Measurements from ENCODE around the gene OSER1. TPM values are rescaled to one million over a fixed set of nuclear protein-coding genes. Genes with fewer than 3 reads are reported as not detected.

OSER1 gene
- total RNA-seq, 1 donor from 2014 or later: 32.1 TPM

DNA sequence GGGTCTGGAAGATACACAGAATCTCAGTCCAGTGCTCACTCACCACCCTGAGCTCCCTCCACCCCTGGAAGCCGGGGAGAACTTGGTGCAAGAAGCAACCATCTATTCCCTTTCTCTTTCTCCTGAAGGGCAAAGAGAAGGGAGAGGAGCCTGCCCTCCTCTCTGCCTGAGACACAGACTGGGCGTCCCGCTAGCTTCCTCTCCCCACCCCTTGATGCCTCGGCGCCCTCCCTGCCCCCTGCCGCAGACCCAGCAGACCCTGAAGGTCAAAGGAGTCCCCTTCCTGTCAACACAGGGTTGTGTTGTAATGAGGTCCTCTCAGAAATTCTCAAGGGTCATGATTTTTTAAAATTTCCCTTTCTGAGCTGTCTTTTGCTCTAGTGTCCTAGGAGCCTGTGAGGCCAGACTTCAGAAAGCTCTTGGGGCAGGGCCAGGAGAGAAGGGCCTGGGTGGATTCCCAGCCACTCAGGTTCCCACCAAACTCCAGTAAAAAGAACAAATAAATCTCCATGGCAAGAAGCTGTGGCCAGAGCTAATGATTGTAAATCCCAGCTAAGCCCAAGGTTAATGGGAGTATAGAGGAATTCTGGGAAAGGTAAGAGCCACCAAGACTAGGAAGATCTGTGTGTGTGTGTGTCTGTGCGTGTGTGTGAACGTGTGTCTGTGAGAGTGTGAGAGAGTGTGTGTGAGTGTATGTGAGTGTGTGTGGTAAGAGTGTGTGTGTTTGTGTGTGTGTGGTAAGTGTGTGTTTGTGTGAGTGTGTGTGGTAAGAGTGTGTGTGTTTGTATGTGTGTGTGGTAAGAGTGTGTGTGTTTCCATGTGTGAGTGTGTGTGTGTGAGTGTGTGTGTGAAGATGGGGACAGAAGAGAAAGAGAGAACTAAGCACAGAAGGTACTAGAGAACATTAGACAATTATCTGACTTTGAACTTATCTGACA is 22.5 kb downstream of the OSER1 start:
- ATAC-seq (peak; percentile 27), DNase-seq (ENCODE audit: missing footprints) (no peak)
- intact Hi-C loops (cut with DNase I): loop anchor here (1.0 to 2.0 kb wide), 2 partner anchors 49 to 72 kb away; no protein-coding TSS in a partner anchor

DNA sequence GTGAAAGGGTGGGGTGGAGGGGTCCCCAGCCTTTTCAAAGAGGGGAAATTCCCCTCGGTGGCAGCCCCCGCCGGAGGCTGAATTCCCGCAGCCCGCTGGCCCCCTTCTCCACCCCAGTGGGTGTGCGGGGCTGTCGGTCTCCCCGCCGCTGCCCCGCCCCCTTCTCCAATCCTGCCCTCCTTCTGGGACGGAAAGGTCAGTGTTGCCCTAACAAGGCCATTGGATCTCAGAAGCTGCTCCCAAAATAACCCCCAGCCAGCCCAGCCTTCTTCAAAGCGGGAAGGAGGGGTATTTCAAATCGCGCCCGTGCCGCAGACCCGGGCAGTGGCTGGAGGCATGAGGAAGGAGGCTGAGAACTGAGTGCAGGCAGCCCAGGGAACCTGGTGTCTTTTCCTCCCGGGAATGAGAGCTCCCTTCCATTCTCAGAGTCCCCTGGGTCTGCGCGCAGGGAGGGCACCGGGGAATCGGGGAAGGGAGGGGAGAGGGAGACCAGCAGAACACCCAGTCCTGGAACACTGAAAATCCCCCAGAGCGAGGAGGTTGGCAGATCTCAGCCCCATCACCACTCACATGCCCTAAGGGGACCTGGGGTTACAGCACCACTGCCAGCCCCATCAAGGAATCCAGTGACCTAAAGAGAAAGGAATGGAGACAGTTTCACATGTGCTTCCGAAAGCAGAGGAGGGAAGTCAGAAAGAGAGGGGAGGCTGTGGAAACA is 23.4 kb downstream of the OSER1 start, which contains the start of gene JPH2:
TSS of gene JPH2 (minus strand) at position 135 of the 718 bp plus-strand sequence. CDS start 483 bp downstream, outside the sequence.
- intact Hi-C loops (cut with DNase I): loop anchor here (2.0 kb wide), 1 partner anchor 48 kb away; no protein-coding TSS in a partner anchor
- DNase-seq (ENCODE audit: missing footprints): peak; percentile 78
- peak; percentile 88 for ATAC-seq

DNA sequence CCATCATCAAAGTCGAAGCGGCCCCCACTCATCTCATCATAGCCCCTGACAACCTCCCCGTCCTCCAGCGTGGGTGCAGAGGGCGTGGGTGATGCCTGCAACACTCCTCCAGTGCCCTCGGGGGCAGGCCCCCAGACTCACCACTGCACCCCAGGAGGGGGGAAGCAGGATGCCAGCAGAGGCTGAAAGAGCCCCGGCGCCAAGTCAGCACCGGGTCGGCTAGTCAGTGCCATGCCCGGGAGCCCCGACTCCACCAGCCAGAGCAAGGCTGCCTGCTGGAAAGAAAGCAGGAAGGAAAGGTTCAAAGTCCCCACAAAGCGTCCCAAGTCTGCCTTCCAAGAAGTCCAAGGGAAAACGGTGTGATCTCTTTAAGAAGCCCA is 23.9 kb downstream of the OSER1 start:
- no peak for ATAC-seq
- DNase-seq (ENCODE audit: missing footprints): no peak
- intact Hi-C loops (cut with DNase I): loop anchor here (2.0 kb wide), 1 partner anchor 48 kb away; no protein-coding TSS in a partner anchor

DNA sequence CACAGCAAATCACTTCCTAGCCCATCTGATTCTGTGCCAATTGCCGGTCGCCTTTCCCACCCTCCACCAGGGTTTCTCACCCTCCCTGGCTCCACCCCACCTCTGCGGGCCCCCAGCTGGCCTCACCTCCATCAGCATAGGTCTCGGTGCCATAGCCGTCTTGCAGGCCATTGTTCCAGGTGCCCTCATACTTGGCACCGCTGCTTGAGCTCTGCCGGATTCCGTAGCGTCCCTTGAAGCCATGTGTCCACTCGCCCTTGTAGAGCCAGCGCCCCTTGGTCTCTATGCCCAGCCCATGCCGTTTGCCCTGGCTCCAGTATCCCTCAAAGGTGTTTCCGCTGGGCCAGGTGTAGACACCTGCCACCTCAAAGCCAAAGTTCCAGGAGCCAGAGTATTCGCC is 24.4 kb downstream of the OSER1 start:
- DNase-seq (ENCODE audit: missing footprints): no peak
- intact Hi-C loops (cut with DNase I): loop anchor here (2.0 kb wide), 1 partner anchor 47 kb away; no protein-coding TSS in a partner anchor
- ATAC-seq: no peak

DNA sequence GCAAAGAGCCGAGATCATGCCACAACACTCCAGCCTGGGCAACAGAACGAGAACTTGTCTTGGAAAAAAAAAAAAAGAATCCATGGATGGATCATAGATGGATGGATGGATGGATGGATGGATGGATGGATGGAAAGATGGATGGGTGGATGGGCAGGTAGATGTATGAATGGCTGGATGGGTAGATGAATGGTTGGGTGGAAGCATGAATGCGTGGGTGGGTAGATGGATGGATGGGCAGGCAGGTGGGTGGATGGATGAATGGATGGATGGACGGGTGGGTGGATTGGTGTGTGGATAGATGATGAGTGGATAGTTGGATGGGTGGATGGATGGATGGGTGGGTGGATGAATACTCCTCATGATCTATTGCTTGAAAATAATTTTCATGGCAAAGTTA is 25.0 kb downstream of the OSER1 start:
- DNase-seq (ENCODE audit: missing footprints) (no peak), ATAC-seq (no peak)
- intact Hi-C loops (cut with DNase I): no loop called here

DNA sequence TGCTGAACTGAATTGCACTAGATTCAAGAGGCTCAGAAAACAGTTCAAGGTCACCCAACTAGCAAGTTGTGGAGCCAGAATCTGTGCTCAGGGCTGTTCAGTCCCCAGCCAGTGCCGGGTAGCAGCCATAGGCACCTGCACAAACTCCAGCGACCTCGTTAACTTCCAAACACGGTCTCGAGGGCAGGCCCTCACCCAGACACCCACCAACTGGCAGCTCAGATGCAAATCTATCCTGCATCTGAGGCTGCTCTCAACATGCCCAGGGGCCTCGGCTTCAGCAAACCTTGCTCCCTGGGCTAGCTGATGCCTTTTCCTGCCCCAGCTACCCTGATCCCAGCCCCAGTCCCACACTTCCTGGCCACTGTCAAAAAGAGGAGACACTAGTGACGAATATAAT is 27.3 kb downstream of the OSER1 start:
- intact Hi-C loops (cut with DNase I): no loop called here
- ATAC-seq (no peak), DNase-seq (ENCODE audit: missing footprints) (no peak)

DNA sequence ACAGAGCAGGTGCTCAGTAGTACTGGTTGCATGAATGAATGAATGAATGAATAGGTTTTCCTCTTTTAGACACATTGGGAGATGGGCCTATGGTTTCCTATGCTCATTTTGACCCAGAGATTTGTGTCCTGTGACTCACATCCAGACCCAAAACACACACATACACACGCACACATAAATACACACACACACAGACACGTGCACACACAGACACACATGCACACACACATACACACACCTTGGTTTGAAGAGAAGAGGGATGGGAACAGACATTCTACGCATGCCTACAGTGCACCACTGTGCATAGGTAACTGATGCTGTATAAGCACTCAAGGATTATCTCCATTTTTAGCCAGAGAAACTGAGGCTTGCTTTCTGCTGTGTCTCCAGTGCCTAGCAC is 27.7 kb downstream of the OSER1 start:
- no peak for ATAC-seq
- intact Hi-C loops (cut with DNase I): no loop called here
- no peak for DNase-seq (ENCODE audit: missing footprints)

DNA sequence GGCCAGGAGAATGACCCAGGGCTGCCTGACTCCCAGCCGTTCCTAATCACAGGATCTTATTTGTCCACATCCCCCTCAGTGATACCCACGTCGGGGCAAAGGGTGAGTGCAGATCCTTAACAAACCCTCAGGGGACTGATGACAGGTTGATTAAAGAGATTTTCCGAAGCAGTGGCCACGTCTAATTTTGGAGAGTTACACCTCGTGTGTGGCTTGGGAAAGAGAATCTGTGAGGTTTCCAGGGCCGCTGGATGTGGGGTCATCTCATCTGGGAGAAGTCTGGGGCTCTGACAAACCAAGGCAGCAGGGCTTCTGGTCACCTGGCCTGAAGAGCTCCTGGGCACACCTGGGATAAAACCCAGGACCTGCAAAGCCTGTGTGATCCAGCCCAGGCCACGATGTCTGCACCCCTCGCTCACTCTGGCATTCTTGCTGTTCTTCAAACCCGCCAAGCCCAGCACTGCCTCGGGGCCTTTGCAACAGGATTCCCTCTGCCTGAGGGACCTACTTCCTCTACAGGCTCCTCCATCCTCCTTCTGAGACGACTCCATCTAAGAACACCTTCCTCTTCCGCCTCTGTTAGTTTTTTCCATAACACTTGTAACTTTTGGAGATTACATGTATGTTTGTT is 28.3 kb downstream of the OSER1 start:
- ATAC-seq (no peak), DNase-seq (ENCODE audit: missing footprints) (no peak)
- intact Hi-C loops (cut with DNase I): no loop called here

DNA sequence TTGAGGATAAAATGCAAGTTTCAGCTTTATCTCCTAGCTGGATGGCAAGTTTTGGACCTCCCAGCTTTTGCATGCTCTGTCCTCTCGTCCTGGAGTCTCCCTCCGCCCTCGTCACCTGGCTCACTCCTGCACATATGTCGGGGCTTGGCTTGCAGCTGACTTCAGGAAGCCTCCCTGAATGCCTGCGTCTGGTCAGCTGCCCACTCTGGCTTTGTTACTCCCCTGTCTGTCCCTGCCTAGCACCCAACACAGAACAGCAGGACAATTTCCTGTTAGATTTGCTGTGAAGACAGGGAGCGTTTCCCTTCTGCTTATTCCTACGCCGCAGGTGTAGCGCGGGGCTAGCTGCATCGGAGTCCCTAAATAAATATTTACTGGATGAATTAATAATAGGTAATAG is 29.0 kb downstream of the OSER1 start:
- DNase-seq (ENCODE audit: missing footprints): no peak
- intact Hi-C loops (cut with DNase I): no loop called here

DNA sequence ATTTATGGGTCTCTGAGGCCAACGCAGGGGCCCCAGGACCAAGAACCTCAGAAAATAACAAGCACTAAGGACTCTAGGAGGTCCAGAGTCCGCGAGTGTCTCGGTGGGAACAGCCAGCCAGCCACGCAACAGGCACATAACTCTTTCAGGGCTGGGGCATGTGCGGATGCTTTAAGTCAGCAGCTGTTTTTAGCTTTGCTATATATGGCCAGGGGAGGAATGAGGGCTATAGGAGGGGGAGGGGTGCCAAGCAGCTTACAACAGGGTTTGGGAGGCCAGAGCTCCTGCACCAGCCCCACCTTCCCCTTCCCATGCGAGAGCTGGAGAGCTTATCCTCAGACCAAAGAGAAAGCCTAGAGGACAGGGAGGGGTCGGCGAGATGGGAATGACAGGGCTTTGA is 29.8 kb downstream of the OSER1 start:
- ATAC-seq: peak; percentile 83
- intact Hi-C loops (cut with DNase I): no loop called here
- DNase-seq (ENCODE audit: missing footprints): peak; percentile 76

More for the DNA sequence above, 29.0 kb downstream of the OSER1 start:
- ATAC-seq: peak; percentile 56

DNA sequence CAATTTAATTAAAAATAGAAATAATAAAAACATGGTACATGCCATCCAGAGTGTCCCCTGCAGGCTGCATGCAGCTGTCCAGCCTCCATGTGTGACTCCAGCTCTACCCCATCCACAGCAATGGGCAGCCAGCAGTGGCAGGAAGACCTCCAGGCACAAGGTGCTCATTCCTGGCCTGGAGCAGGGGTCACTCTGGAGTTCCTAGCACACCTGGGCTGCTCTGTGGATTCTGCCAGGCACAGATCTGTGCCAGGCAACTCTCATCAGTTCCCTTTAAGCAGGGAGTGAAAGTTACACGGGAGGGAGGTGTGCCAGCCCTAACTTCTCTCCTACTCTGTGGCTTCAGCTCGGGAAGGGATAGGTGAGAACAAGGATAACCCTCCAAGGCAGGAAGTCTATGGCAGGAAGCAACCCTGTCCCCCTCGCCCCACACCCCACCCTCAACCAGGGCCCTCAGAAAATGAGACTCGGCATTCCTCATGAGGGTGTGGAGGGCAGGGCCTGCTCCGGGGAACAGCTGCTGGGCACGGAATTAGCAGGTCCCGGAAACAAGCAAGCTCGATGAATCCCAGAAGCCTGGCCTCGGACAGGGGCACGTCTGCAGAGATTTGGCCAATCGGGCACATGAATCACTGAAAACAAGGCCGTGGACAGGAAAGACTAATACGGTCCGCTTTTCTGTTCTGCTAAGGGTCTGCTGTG is 33.6 kb downstream of the OSER1 start:
- intact Hi-C loops (cut with DNase I): no loop called here
- DNase-seq (ENCODE audit: missing footprints) (no peak), ATAC-seq (no peak)

DNA sequence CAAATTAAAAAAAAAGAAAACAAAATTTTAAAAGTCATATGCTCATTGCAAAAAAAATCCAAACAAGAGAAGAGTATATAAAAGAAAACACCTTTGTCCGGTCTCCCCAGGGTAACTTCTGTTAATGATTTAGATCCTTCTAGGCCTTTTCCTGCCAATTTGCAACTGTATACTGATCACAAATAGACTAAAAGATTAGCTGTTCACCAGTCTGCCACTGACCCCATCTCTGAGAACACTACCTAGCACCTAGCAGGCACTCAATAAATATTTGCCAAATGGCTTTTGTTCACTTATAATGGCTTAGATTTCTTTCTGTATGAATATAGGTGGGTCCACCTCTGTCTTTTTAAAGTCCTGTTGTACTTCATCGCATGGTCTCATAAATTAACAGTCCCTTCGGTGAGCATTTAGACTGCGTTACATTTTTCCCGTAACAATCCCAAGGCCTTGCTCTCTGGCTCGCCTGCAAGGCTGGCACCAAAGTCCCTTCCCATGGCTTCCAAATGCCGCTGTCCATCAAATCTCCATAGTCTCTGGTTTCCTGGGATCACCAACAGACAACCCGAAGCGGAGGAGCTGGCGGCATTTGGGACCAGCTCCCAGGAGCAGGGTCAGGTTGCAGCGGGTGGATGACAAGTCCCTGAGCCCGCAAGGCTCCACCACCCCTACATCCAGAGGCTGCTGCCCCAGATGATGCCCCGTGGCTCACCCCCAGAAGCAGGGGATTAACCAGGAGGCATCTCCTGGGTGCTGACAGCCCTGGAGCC is 35.4 kb downstream of the OSER1 start:
- intact Hi-C loops (cut with DNase I): no loop called here
- no peak for DNase-seq (ENCODE audit: missing footprints)
- peak; percentile 46 for ATAC-seq

DNA sequence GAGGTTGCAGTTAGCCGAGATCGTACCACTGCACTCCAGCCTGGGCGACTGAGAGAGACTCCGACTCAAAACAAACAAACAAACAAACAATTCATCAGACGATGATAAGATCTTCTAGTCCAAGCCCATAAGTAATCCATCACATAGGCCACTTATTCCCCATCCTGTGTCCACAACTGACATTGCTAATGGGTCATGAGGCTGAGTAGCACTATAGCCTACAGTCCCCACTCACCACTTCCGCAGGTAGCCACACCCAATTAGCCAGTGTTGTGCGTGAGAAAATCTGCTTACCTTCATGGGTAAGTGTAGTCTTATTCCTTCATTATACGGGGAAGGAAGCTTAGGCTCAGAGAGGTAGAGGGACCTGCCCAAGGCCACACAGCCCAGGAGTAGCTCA is 36.7 kb downstream of the OSER1 start:
- DNase-seq (ENCODE audit: missing footprints) (no peak), ATAC-seq (no peak)
- intact Hi-C loops (cut with DNase I): no loop called here

DNA sequence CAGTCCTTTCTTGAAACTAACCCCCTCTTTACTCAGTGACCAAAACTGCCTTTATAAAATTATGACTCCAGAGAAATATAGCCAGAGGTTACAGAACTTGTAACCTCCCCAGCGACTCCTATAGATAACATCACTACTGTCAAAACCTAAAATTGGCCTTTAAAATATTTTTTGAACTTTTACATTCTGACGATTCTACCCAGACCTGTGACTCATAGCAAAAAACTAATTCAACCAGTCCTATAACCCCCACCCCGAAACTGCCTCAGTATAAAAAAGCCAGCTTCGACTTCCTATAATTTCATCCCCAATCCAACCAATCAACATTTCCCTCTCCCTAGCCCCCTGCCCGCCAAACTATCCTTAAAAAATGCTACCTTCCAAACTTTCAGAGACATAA is 37.5 kb downstream of the OSER1 start:
- ATAC-seq (no peak), DNase-seq (ENCODE audit: missing footprints) (no peak)
- intact Hi-C loops (cut with DNase I): no loop called here

DNA sequence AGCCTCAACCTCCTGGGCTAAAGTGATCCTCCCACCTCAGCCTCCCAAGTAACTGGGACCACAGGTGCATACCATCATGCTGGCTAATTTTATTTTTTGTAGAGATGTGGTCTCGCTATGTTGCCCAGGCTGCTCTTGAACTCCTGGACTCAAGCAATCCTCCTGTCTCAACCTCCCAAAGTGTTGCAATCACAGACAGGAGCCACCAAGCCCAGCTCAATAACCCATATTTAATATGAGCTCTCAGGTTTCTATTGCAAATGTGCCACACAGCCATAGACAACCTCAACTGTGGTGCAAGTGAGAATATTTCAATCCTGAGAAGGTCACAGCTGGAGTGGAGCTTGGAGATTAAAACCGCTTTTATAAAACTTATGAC is 38.0 kb downstream of the OSER1 start:
- DNase-seq (ENCODE audit: missing footprints) (no peak), ATAC-seq (no peak)
- intact Hi-C loops (cut with DNase I): no loop called here

DNA sequence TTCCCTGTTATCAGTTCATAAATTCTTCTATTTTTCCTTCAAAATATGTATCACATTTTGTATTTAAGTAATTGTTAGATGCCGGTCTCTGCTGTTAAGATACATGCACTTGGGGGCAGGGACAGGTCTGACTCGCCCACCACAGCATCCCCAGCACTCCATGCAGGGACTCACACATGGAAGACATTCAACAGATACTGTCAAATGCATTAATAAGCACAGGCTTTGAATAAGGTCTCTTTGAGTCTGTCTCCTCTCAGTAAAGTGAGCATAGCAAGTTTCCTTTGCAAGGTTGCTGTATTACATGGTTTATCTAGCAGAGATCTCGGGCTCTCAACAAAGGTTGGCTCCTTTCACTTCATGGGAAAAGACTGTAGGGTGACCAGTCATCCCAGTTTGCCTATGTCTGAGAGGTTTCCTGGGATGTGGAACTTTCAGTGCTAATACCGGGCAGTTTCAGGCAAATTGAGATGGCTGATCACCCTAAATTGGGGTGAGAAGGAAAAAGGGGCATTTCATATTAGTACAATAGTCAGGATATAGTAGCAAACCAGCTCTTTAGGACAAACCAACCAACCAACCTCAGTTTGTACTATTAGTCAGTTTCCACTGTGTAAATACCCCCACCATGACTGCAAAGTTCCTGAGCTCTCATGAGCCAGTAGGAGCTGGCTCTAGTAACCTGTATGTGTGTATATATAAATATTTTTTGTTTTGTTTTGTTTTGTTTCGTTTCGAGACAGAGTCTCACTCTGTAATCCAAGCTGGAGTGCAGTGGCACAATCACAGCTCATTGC is 38.6 kb downstream of the OSER1 start:
- ATAC-seq (no peak), DNase-seq (ENCODE audit: missing footprints) (no peak)
- intact Hi-C loops (cut with DNase I): no loop called here

DNA sequence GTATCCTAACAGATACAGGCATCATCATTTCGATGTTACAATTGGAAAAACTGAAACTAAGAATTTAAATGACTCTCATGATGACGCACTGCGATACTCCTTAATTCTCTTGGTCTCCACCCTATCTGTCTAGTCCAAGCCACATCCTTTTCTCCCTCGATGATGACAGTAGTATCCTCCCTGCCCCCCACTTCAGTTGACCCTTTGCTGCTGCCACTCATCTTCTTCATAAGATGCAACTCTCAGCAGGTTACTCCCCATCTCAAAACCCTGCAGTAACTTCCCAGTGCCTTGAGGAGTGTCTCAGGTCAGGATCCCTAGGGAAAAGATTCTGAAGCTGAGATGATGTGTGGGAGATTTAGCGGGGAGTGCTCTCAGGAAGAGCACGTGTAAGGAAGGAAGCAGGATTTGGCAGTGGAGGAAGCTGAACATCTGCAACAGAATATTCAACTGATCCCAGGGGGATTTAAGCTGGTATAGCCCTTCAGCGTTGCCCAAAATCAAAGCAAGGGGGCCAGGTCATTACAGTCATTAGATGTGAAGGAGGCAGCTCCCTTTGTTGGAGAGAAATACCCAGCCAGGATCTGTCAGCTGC is 39.7 kb downstream of the OSER1 start:
- intact Hi-C loops (cut with DNase I): no loop called here
- no peak for DNase-seq (ENCODE audit: missing footprints)
- ATAC-seq: no peak

Measured in Right ventricle myocardium inferior (tissue), 1 donor.